Activated gamma-delta T cell (primary cell): Measurements from ENCODE around the gene SPTLC2.

Experiments
- DNase-seq: peaks from one replicate; lab custom pipeline; 2025; lab: John Stamatoyannopoulos, UW

SPTLC2 gene

GRCh38 chr14:77503138-77503537 is 113.3 kb downstream of the SPTLC2 start:
- no peak for DNase-seq

- no peak for DNase-seq
These were observed 114.2 kb downstream of the SPTLC2 start for GRCh38 chr14:77502109-77502782.

GRCh38 chr14:77498984-77499527 is 117.4 kb downstream of the SPTLC2 start:
- DNase-seq, result no peak

DNA sequence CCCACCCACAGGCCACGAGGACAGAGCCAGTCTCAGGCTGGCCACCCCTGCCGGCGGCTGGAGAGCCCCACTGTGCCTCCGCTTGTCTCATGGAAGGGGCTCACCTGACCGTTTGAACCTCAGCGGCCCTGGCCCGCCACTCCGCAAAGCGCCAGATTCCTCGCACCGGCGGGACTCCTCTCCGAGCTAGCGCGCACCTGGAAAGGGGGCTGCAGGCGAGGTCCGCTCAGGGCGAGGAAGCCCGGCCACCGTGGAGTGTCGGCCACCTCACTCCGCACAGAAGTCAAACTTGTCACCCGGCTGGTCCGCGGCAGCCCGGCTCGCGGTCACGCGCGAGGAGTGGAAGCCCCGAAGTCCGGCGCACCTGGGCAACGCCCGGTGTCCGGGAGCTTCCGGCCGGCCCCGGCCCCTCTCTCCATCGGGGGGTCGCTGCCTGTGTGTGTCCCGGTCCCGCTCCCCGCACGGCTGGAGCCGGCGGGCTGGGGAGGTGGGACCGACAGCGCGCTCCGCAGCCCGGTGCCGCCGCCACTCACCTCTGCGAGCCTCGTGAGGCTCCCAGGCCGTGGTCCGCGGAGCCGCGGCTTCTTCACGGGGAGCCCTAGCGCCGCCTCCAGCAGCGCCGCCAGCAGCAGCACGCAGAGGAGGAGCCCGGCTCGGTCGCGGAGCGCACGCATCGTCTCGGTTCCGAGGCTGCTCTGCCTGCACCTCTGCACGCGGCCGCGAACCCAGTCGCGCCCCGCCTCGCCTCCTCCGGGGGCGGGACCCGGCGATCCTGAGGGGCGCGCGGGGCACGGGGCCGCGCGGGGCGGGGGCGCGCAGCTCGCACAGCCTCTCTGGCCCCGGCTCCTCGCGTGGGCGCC is 118.1 kb downstream of the SPTLC2 start, which contains the start of gene ISM2:
TSS of gene ISM2 (minus strand) at position 697 of the 860 bp plus-strand sequence. CDS start at position 674, 23 bp downstream.
- DNase-seq, result peak; percentile 28

DNA sequence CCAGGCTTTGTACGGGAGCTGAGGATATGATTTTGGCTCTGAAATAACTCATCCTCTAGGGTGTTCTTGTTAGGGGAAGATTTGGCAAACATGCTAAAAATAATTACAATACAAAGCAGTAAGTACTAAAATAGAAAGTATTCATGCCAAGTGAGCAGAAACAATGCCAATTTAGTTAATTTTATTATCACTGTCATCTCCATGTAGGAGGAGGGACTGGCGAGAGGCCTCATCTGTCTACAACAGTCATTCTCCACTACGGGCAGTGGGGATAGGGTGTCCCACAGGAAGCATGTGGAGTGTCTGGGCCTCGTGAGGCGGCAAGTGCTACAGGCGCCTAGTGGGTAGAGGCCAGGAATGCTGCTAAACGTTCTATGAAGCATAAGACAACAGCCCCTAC is 121.1 kb downstream of the SPTLC2 start:
- no peak for DNase-seq

GRCh38 chr14:77491056-77491455 is 125.4 kb downstream of the SPTLC2 start:
- DNase-seq, result no peak

DNA sequence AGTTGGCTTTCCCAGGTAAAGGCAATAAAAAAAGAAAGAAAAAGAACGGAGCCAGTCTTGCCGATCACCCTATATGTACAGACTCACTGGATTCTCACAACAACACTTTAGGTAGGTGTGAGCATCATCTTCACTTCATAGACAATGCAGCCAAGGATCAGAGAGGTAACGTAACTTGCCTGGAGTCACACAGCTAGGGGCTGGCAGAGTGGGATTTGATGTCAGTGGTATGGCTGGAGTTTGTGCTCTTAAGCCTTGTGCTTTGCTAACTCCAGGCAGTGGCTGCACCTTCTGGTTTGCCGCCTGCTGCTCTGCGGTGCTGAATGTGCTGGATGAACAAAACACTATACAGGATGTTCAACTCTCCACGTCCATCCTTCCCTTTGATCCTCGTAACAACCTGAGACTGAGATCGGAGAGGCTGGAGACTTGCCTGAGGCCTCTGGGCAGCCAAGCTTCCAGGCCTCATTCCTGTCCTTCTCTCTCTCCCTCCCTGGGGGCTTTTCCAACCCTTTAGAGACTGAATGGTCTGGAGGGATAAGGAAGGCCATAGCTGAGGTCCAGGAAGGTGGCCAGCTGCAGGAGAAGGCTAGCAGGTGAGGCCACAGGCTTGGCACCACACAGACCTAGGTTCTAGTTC is 126.0 kb downstream of the SPTLC2 start:
- no peak for DNase-seq

- DNase-seq, result no peak
These were observed 127.4 kb downstream of the SPTLC2 start for GRCh38 chr14:77489041-77489440.

DNA sequence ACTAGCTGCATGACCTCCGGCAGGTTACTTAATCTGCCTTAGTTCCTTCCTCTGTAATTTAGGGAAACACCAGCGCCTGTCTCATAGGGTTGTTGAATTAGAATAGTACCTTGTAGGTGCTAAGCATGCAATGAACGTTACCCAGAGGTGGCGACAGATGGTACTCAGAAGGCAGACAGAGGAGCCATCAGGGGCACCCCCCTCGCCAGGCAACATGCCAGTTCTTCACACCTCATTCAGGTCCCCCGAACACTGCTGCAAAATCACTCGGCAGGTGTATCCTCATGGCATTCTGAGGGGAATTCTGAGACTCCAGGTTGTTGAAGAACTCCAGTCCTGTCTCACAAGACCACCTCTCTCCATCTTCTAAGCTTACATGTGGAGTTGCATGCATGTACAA is 127.9 kb downstream of the SPTLC2 start:
- DNase-seq, result no peak

DNA sequence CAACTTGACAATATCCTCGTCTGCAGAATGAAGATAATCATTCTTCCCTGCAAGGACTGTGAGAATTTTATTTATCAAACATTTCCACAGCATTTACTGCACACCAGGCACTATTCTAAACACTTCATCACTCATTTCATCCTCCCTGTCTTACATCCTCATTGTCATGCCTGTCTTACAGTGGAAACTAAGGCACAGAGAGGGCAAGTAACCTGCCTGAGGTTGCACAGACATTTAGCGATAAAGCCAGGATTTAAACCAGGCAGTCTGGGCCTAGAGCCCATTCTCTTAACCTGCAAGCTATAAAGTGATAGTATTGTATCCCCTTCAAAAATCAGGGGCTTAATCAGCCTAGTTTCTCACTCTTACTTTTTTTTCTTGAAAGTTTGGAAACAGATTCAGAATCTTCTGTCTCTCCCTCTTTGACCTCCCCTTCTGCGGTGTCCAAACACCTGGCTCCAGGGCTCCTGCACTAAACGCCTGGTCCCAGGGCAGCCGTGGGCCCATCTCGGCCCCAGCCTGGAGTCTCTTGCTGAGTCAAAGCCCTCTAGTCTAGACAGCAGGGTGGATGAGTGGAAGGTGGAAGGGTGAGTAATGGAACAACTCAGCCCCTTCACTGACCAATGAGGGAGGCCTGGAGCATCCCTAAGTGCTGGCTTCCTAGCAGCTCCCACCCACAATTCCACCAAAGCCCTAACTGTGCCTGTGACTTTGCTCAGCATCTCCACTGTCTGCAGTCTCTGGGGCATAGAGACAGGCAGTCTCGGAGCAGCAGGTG is 130.3 kb downstream of the SPTLC2 start:
- no peak for DNase-seq

- no peak for DNase-seq
These were observed 131.2 kb downstream of the SPTLC2 start for GRCh38 chr14:77485256-77485655.

DNA sequence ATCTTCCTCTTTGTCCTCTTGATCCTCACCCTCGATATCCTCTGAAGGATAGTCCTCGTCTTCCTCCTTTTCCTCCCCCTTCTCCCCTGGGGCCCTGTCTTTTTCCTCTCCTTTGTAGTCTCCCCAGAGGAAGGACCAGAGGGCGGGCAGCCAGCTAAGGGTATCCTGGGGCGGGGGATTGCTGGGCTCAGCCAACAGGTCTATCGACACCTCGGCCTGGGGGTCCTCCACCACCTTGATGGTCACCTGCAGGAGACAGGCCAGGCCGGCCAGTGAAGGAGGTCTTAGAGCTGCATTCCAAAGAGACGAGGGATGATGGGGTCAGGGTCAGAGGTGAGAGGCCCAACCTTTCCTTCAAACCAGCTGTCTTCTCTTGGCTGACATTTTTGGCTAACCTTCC is 134.0 kb downstream of the SPTLC2 start:
- DNase-seq, result no peak

DNA sequence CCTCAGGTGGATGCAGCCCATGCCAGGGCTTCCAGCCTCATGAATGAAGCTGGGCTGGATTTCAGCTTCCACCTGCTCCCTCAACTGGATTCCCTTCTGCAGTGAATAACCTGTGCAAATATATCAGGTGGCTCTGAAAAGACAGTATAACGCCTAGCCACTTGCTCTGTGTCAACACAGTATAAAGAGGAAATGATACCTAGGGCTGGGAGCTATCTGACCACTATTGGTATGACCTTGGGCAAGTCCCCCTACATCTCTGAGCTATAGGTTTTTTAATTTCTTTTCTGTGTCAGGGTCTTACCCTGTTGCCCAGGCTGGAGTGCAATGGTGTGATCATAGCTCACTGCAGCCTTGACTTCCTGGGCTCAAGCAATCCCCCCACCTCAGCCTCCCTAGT is 137.6 kb downstream of the SPTLC2 start:
- no peak for DNase-seq

DNA sequence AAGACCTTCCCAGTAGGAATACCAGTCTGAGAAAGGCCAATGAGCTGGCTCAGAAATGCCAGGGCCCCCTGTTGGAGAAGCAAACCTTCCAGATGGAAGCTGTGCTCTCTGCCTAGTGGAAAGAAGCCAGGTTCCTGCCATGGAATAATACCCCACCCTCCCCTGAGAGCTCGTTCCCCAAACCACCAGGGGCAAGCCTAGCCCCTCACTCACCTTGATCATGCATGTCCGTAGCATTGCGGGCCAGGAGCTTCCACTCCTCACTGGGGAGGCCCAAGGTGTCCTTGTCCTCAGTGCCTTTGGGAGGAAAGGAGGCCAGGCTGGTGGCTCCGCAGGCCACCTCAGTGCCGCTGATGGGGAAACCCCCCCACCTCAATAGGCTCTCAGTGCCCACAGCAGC is 138.4 kb downstream of the SPTLC2 start:
- no peak for DNase-seq

- DNase-seq, result no peak
These were observed 140.9 kb downstream of the SPTLC2 start for GRCh38 chr14:77475432-77476115.

GRCh38 chr14:77474479-77475177 is 141.8 kb downstream of the SPTLC2 start:
- no peak for DNase-seq

DNA sequence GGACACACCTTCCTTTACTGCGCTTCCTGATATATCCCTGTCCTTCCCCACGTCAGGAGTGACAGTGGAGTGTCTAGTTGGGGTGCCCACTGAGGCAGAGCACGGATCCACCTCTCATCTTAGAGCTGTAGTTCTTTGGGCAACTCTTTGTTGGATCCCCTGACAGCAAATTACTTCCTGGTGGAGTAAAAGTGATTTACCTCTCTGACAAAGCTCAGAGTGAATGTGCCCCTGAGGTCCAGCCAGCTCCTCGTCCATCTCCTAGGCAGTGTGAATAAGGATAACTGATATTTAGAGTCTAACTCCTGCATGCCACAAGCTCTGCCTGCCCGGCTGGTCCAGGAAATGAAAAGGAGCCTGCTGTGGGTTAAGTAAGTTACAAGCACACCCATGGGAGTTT is 142.5 kb downstream of the SPTLC2 start:
- no peak for DNase-seq

DNA sequence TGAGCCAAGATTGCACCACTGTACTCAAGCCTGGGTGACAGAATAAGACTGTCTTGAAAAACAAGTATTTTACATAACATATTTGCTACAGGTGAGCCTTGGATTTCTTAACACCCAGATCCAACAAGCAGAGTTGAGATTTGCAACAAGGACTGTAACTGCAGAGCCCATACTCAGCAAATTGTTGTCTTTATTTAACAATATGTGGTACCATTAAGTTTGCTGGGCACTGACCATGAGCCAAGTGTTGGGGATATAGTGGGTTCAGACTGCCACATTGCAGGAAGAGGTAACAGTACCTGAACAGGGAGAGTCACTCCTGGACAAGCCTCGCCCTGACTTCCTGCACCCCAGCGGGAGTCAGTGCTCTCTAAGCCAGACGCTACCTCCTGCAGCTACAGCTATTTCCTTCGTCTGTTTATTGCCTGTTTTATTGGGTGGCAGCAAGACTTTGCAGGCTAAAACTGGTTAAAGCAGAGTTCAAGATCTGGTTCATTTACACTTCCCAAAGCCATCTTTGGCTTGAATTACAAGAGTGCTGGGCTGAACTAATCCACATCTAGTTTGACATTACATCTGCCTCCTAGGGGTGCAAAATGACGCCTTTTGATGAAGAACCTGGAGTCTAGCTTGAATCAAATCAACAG is 146.1 kb downstream of the SPTLC2 start:
- no peak for DNase-seq

DNA sequence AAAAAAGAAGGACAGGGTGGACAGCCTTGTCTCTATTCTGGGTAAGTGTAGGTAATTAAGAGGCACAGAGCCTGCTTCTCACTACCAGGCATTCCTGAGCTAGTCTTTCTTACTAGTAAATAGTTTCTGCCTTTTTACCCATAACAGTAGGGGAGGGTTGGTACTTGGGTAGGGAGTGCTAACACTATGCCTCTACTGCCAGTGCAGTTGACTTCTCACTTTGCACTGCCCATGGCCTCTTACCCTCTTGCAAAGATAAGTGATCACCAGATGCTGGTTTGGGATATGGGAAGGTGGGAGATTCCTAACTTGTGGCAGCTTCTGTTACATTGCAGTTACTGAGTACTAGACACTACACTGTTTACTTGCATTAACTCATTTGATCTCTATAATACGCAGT is 146.9 kb downstream of the SPTLC2 start:
- no peak for DNase-seq

DNA sequence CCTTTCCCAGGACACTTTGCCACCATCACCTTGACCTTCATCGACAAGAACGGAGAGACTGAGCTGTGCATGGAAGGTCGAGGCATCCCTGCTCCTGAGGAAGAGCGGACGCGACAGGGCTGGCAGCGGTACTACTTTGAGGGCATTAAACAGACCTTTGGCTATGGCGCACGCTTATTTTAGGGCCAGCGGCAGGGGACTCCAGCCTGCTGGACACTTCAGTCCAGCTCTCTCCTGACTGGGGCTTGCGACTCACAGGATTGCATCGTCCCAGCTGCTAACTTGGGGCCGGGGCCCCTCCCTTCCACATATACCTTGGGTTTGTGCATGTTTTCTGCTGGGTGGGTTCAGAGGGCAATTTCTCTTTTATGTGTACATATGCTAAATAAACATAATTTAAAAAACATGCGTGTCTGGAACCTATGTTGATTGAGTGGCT is 147.4 kb downstream of the SPTLC2 start:
- DNase-seq, result no peak
